ENCODE data around the gene IGFBP4. TPM values are rescaled to one million over a fixed set of nuclear protein-coding genes. Genes with fewer than 3 reads are reported as not detected.

The IGFBP4 gene
- total and polyA plus RNA-seq, 2 of the 13 experiments (the other 11 are each of a cell fraction or from before 2014, with no cell fraction given): 4.1 to 49.0 TPM

GRCh38 chr17:40419559-40420331 lies 23.5 kb upstream of the IGFBP4 start (continued):
- no peak for TF ChIP-seq TERF1 (CRISPR knock-in tag; IDR thresholded peaks at IDR 0.05)
- no peak for TF ChIP-seq ZBTB25 (CRISPR knock-in tag; IDR thresholded peaks at IDR 0.05)
- 0 out of 2 replicates have a peak, but pooled peaks have one; percentile 61 for TF ChIP-seq ZFP82 (CRISPR knock-in tag; IDR thresholded peaks at IDR 0.05; ENCODE audit: borderline replicate concordance)
- peak; percentile 73 for TF ChIP-seq ZNF331 (CRISPR knock-in tag; IDR thresholded peaks at IDR 0.05)
- TF ChIP-seq ZSCAN12 (CRISPR knock-in tag; IDR thresholded peaks at IDR 0.05): no peak
- no peak for TF ChIP-seq ZNF512 (CRISPR knock-in tag; IDR thresholded peaks at IDR 0.05)
- no peak for TF ChIP-seq KDM5B (CRISPR knock-in tag; IDR thresholded peaks at IDR 0.05; ENCODE audit: borderline replicate concordance)
- no peak for TF ChIP-seq ZSCAN30 (CRISPR knock-in tag; IDR thresholded peaks at IDR 0.05)
- no peak for TF ChIP-seq DR1 (CRISPR knock-in tag; IDR thresholded peaks at IDR 0.05)
- TF ChIP-seq NR1H2 (CRISPR knock-in tag; IDR thresholded peaks at IDR 0.05; ENCODE audit: borderline replicate concordance, low read depth): no peak
- TF ChIP-seq ZNF777 (CRISPR knock-in tag; IDR thresholded peaks at IDR 0.05): peak; percentile 21; the same call in 1 of the 2 replicates
- TF ChIP-seq GABPA (IDR thresholded peaks at IDR 0.05; ENCODE audit: low read depth, low read length): no peak
- TF ChIP-seq GABPA (CRISPR knock-in tag; IDR thresholded peaks at IDR 0.05; ENCODE audit: low read depth): peak; percentile 77
- TF ChIP-seq ZSCAN20 (CRISPR knock-in tag; IDR thresholded peaks at IDR 0.05; ENCODE audit: borderline replicate concordance): peak; percentile 34; the same call in 1 of the 2 replicates
- TF ChIP-seq ZBTB21 (CRISPR knock-in tag; IDR thresholded peaks at IDR 0.05): peak; percentile 92
- peak; percentile 27; the same call in 1 of the 2 replicates for TF ChIP-seq MED13 (CRISPR knock-in tag; IDR thresholded peaks at IDR 0.05)
- TF ChIP-seq ZNF138 (CRISPR knock-in tag; IDR thresholded peaks at IDR 0.05; ENCODE audit: low read depth): peak; percentile 78; the same call in 1 of the 2 replicates
- TF ChIP-seq ZNF616 (CRISPR knock-in tag; IDR thresholded peaks at IDR 0.05; ENCODE audit: low read depth): 0 out of 2 replicates have a peak, but pooled peaks have one; percentile 32
- TF ChIP-seq CBX2 (IDR thresholded peaks at IDR 0.05; ENCODE audit: low read depth, low read length): no peak
- TF ChIP-seq CBX2 (CRISPR knock-in tag; IDR thresholded peaks at IDR 0.05; ENCODE audit: low read depth): no peak
- TF ChIP-seq CENPX (CRISPR knock-in tag; IDR thresholded peaks at IDR 0.05): no peak
- TF ChIP-seq ETV6 (CRISPR knock-in tag; conservative IDR thresholded peaks at IDR 0.05): peak; percentile 54; the same call in 1 of the 2 replicates
- TF ChIP-seq SAFB2 (CRISPR knock-in tag; IDR thresholded peaks at IDR 0.05; ENCODE audit: borderline replicate concordance, low read depth): no peak
- TF ChIP-seq TIGD3 (CRISPR knock-in tag; IDR thresholded peaks at IDR 0.05; ENCODE audit: borderline replicate concordance): no peak; the same call in 1 of the 2 replicates
- TF ChIP-seq ZNF841 (CRISPR knock-in tag; IDR thresholded peaks at IDR 0.05; ENCODE audit: borderline replicate concordance): no peak

Measured in HepG2 (cell line).